IPS-11a (cell line): Measurements from ENCODE around the gene FOXP1.

Experiments used
- H3K4me3 ChIP-seq: one replicate; pipeline ENCODE4 v1.5.1; 2013; ENCODE audit warnings: low read depth, low read length, control low read depth

Gene FOXP1

GRCh38 chr3:71095511-71096291 lies 487.8 kb downstream of the FOXP1 start:
- H3K4me3 ChIP-seq, result no peak overlapping the region

GRCh38 chr3:71094658-71095209 lies 488.8 kb downstream of the FOXP1 start:
- no peak overlapping the region for H3K4me3 ChIP-seq

- no peak overlapping the region for H3K4me3 ChIP-seq
Measured at GRCh38 chr3:71092665-71093064, 490.9 kb downstream of the FOXP1 start.

GRCh38 chr3:71090207-71090606 lies 493.3 kb downstream of the FOXP1 start:
- no peak overlapping the region for H3K4me3 ChIP-seq

- H3K4me3 ChIP-seq, result no peak overlapping the region
Measured at GRCh38 chr3:71089271-71089847, 494.2 kb downstream of the FOXP1 start.

GRCh38 chr3:71088742-71089141 lies 494.8 kb downstream of the FOXP1 start:
- H3K4me3 ChIP-seq, result no peak overlapping the region

GRCh38 chr3:71088019-71088708 lies 495.4 kb downstream of the FOXP1 start:
- no peak overlapping the region for H3K4me3 ChIP-seq

GRCh38 chr3:71087143-71088018 lies 496.1 kb downstream of the FOXP1 start:
- no peak overlapping the region for H3K4me3 ChIP-seq

GRCh38 chr3:71086777-71087142 lies 496.8 kb downstream of the FOXP1 start:
- H3K4me3 ChIP-seq, result no peak overlapping the region

- no peak overlapping the region for H3K4me3 ChIP-seq
Measured at GRCh38 chr3:71083726-71084131, 499.8 kb downstream of the FOXP1 start.

- H3K4me3 ChIP-seq, result no peak overlapping the region
Measured at GRCh38 chr3:71082833-71083232, 500.7 kb downstream of the FOXP1 start.

- no peak overlapping the region for H3K4me3 ChIP-seq
Measured at GRCh38 chr3:71080517-71081083, 502.9 kb downstream of the FOXP1 start.

- no peak overlapping the region for H3K4me3 ChIP-seq
Measured at GRCh38 chr3:71078723-71079525, 504.6 kb downstream of the FOXP1 start.

- H3K4me3 ChIP-seq, result no peak overlapping the region
Measured at GRCh38 chr3:71078199-71078598, 505.3 kb downstream of the FOXP1 start.

GRCh38 chr3:71077070-71077469 lies 506.5 kb downstream of the FOXP1 start:
- H3K4me3 ChIP-seq, result no peak overlapping the region

- H3K4me3 ChIP-seq, result no peak overlapping the region
Measured at GRCh38 chr3:71076361-71077002, 507.0 kb downstream of the FOXP1 start.

- no peak overlapping the region for H3K4me3 ChIP-seq
Measured at GRCh38 chr3:71075494-71075893, 508.0 kb downstream of the FOXP1 start.

- no peak overlapping the region for H3K4me3 ChIP-seq
Measured at GRCh38 chr3:71074423-71074822, 509.1 kb downstream of the FOXP1 start.

- no peak overlapping the region for H3K4me3 ChIP-seq
Measured at GRCh38 chr3:71072986-71073385, 510.5 kb downstream of the FOXP1 start.
